Spleen (tissue), 7 donors: Measurements from ENCODE around the gene ETV6.

Experiments used
- CTCF ChIP-seq, 11 experiments: fragments of 200-600 bp in 7 of 11; fragments of 450-650 bp in 4 of 11; sonication (generic) in 4 of 11; IDR thresholded peaks in 8 of 11; conservative IDR thresholded peaks in 3 of 11; 1 replicate in 7 of 11; 2 replicates in 4 of 11; pipeline versions ENCODE4 v1.4.0 to v1.8.0; 2016 to 2021; ENCODE audit warnings: antibody characterized with exemption in 11 of 11, inconsistent platforms in 4 of 11, mild to moderate bottlenecking in 1 of 11
- POLR2A ChIP-seq, 3 donors: fragments of 450-650 bp; IDR thresholded peaks; one replicate each; pipeline ENCODE4 v1.5.1; 2017; ENCODE audit warnings: antibody characterized with exemption in 3 of 3, mild to moderate bottlenecking in 1 of 3
- donor health status: DM: no; HTN: no; CAD: no; lungs with moderate emphysema.
- donor health status: DM: no; HTN: no; CAD: no.
- donor health status: DM: no; HTN: no; CAD: no.

DNA sequence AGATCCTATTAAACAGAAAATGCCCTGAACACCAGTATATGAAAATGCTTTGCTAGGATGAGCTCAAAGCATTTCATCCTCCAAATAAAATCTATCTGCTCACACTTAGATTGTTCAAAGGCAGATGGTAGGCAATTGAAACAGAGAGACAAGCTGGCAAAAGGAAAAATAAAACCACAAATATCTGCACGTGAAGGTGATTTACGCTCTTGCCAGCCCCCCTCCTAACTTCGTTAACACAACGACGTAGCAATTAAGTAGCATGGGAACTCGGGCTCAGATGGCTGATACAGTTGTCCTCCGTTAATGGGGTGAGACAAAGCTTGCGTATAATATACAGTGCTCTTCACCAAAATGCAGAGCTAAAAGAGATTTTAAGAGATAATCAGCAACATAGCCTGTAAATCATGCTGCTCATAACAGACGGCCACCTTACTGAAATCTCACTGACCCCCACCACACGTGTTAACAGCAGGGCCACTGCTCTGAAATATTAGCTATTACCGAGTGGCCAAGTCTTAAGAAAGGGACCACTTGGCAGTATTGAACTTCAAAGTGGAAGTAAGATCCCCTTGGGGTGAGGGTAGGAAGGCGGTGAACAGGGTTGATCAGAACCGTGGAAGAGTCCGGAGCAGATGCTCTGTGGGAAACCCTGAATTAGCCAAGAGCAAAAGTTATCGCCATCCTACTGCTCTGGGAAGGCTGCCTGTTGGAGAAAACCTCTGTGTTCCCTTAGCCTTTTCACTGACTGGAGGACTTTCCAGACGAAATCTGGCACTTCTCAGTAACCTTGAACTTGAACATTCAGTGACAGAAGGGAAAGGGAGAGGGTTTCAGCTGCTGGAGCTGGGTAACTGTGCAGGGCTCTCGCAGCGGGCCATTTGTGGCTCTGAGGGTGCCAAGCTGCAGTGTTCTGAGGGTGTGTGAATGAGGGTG is 23.1 kb downstream of the ETV6 start:
- TF ChIP-seq CTCF (IDR thresholded peaks at IDR 0.05 in 8 of 11, conservative IDR thresholded peaks at IDR 0.05 in 3 of 11): no peak
- TF ChIP-seq POLR2A (IDR thresholded peaks at IDR 0.05): no peak
